MM.1S (cell line): ENCODE results near the gene DNAH9.

Experiments
- DNase-seq: peaks from one replicate; pipeline ENCODE4 v3.0.0-alpha.2; 2015
- H2AFZ ChIP-seq: fragments of 300-600 bp; sonication (generic); 2 replicates; pipeline ENCODE4 v1.6.0; 2016; ENCODE audit warnings: antibody characterized with exemption, low read length
- H3F3A ChIP-seq: fragments of 300-600 bp; sonication (generic); 2 replicates; pipeline ENCODE4 v1.6.1; 2016; ENCODE audit warnings: mild to moderate bottlenecking, antibody characterized with exemption, low read length, moderate library complexity, mixed read lengths; ENCODE audit not compliant: insufficient read depth
- H3K27ac ChIP-seq: fragments of 300-600 bp; sonication (generic); 2 replicates; pipeline ENCODE4 v1.5.1; 2016; ENCODE audit warnings: mild to moderate bottlenecking, low read length
- H3K27me3 ChIP-seq: fragments of 300-600 bp; sonication (generic); replicated peaks from 2 replicates; pipeline ENCODE4 v1.6.0; 2016; ENCODE audit warnings: low read length; ENCODE audit not compliant: insufficient read depth
- H3K36me3 ChIP-seq: fragments of 300-600 bp; sonication (generic); replicated peaks from 2 replicates; pipeline ENCODE4 v1.6.1; 2016; ENCODE audit warnings: mild to moderate bottlenecking, low read length, mixed read lengths; ENCODE audit not compliant: insufficient read depth
- H3K4me1 ChIP-seq: fragments of 300-600 bp; sonication (generic); 2 replicates; pipeline ENCODE4 v1.6.1; 2016; ENCODE audit warnings: low read length, mixed read lengths
- H3K4me2 ChIP-seq: fragments of 300-600 bp; sonication (generic); 2 replicates; pipeline ENCODE4 v1.6.0; 2016; ENCODE audit warnings: low read depth, low read length
- H3K4me3 ChIP-seq: fragments of 300-600 bp; sonication (generic); 2 replicates; pipeline ENCODE4 v1.5.1; 2016; ENCODE audit warnings: low read length, mixed read lengths
- H3K79me2 ChIP-seq: fragments of 300-600 bp; sonication (generic); 2 replicates; pipeline ENCODE4 v1.6.1; 2016; ENCODE audit warnings: mixed run types, low read length, mixed read lengths
- H3K9ac ChIP-seq: fragments of 300-600 bp; sonication (generic); 2 replicates; pipeline ENCODE4 v1.6.1; 2016; ENCODE audit warnings: low read length, mixed read lengths
- H3K9me2 ChIP-seq: fragments of 300-600 bp; sonication (generic); replicated peaks from 2 replicates; pipeline ENCODE4 v1.6.1; 2016; ENCODE audit warnings: mild to moderate bottlenecking, low read length, mixed read lengths; ENCODE audit not compliant: insufficient read depth
- H3K9me3 ChIP-seq: fragments of 300-600 bp; sonication (generic); replicated peaks from 2 replicates; pipeline ENCODE4 v1.6.1; 2016; ENCODE audit warnings: mild to moderate bottlenecking, low read length, mixed read lengths; ENCODE audit not compliant: insufficient read depth
- H4K20me1 ChIP-seq: fragments of 300-600 bp; sonication (generic); 2 replicates; pipeline ENCODE4 v1.6.1; 2016; ENCODE audit warnings: mild to moderate bottlenecking, low read length, moderate library complexity, mixed read lengths; ENCODE audit not compliant: insufficient read depth
- CTCF ChIP-seq: fragments of 300-600 bp; sonication (generic); IDR thresholded peaks from 2 replicates; pipeline ENCODE4 v1.5.1; 2016; ENCODE audit warnings: antibody characterized with exemption, low read length, mixed read lengths
- EZH2 ChIP-seq: fragments of 300-600 bp; sonication (generic); optimal IDR thresholded peaks from 2 replicates; pipeline ENCODE3; 2017; ENCODE audit warnings: low read depth, mild to moderate bottlenecking, antibody characterized with exemption, low read length, mixed read lengths
- EZH2phosphoT487 ChIP-seq: fragments of 300-600 bp; sonication (generic); IDR thresholded peaks from 2 replicates; pipeline ENCODE4 v1.6.1; 2018; ENCODE audit warnings: antibody characterized with exemption, low read length

Gene DNAH9

GRCh38 chr17:11813278-11813677 is 215.0 kb downstream of the DNAH9 start:
- no peak for TF ChIP-seq CTCF
- TF ChIP-seq EZH2: no peak
- no peak for TF ChIP-seq EZH2phosphoT487

GRCh38 chr17:11813871-11814270 is 215.6 kb downstream of the DNAH9 start:
- H3K9ac ChIP-seq: no peak overlapping the region
- no peak for DNase-seq
- no peak overlapping the region for H3K4me2 ChIP-seq
- no peaks in the 10 kb centered on the region for H3F3A ChIP-seq
- H3K79me2 ChIP-seq: no peaks in the 10 kb centered on the region
- no peaks in the 10 kb centered on the region for H4K20me1 ChIP-seq
- H3K27ac ChIP-seq: no peak overlapping the region
- H3K9me3 ChIP-seq: no peaks in the 10 kb centered on the region
- no peaks in the 10 kb centered on the region for H3K4me1 ChIP-seq
- H3K36me3 ChIP-seq: no peaks in the 10 kb centered on the region
- H3K4me3 ChIP-seq: no peak overlapping the region
- no peaks in the 10 kb centered on the region for H3K27me3 ChIP-seq
- H2AFZ ChIP-seq: no peak overlapping the region
- TF ChIP-seq EZH2phosphoT487 (no peak), EZH2 (no peak), CTCF (no peak)
- H3K9me2 ChIP-seq: no peaks in the 10 kb centered on the region

More at GRCh38 chr17:11813278-11813677, 215.0 kb downstream of the DNAH9 start:
- no peaks in the 10 kb centered on the region for H3K9me2 ChIP-seq
- H3K4me1 ChIP-seq: no peaks in the 10 kb centered on the region
- H3K4me3 ChIP-seq: no peak overlapping the region
- H3K79me2 ChIP-seq: no peaks in the 10 kb centered on the region
- no peak overlapping the region for H2AFZ ChIP-seq
- no peak overlapping the region for H3K4me2 ChIP-seq
- H3K36me3 ChIP-seq: no peaks in the 10 kb centered on the region
- H3K27ac ChIP-seq: no peak overlapping the region
- H3K9me3 ChIP-seq: no peaks in the 10 kb centered on the region
- no peak overlapping the region for H3K9ac ChIP-seq
- DNase-seq: no peak
- no peaks in the 10 kb centered on the region for H3F3A ChIP-seq
- H3K27me3 ChIP-seq: no peaks in the 10 kb centered on the region
- no peaks in the 10 kb centered on the region for H4K20me1 ChIP-seq

GRCh38 chr17:11814655-11815262 is 216.5 kb downstream of the DNAH9 start:
- H3K4me1 ChIP-seq: no peaks in the 10 kb centered on the region
- H3K9ac ChIP-seq: no peak overlapping the region
- TF ChIP-seq CTCF (no peak), EZH2 (no peak), EZH2phosphoT487 (no peak)
- H4K20me1 ChIP-seq: no peaks in the 10 kb centered on the region
- no peak overlapping the region for H2AFZ ChIP-seq
- no peaks in the 10 kb centered on the region for H3K9me2 ChIP-seq
- H3K27ac ChIP-seq: no peak overlapping the region
- H3K4me2 ChIP-seq: no peak overlapping the region
- no peaks in the 10 kb centered on the region for H3K36me3 ChIP-seq
- H3K79me2 ChIP-seq: no peaks in the 10 kb centered on the region
- no peaks in the 10 kb centered on the region for H3K27me3 ChIP-seq
- no peaks in the 10 kb centered on the region for H3K9me3 ChIP-seq
- DNase-seq: no peak
- H3F3A ChIP-seq: no peaks in the 10 kb centered on the region
- no peak overlapping the region for H3K4me3 ChIP-seq
